HG03025 (cell line): ENCODE data around the gene ALPL.

Source experiments
- ATAC-seq: cut with Tn5 transposase; IDR thresholded peaks from one replicate; pipeline ENCODE4 v1.9.1; 2021; ENCODE audit warnings: mild to moderate bottlenecking, moderate library complexity; ENCODE audit not compliant: unreplicated experiment, low FRiP score

ALPL gene

GRCh38 chr1:21613072-21613867, 104.0 kb downstream of the ALPL start:
- ATAC-seq, result no peak

GRCh38 chr1:21614419-21615115, 105.3 kb downstream of the ALPL start:
- ATAC-seq, result no peak

GRCh38 chr1:21616372-21616771, 107.1 kb downstream of the ALPL start:
- no peak for ATAC-seq

DNA sequence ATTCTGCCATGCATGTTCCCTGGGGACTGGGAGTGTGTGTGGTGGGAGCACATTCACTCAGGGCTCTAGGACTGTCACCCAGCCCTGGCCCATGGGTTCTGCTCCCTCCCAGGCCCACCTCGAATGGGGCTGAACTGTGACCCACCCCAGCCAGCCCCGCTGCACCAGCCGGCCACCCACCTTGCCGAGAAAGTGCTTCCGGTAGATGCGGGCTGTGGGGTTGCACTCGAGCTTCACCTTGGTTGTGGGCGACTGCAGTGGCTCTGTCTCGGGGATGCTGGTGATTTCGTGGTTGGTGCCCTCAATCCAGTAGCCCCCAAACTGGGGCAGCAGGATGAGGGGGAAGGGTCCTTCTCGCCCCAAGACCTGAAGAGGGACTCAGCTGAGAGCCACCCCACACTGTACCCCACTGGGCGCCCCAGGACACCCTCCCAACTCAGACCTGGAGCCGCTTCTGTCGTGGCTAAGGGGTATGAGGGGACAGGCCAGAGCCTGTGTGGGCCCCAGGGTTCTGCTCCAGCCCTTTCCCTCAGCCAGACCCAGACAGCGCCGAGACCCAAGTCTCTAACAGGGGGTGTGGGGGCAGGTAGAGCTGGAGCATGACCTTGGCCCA, 108.0 kb downstream of the ALPL start:
- no peak for ATAC-seq

DNA sequence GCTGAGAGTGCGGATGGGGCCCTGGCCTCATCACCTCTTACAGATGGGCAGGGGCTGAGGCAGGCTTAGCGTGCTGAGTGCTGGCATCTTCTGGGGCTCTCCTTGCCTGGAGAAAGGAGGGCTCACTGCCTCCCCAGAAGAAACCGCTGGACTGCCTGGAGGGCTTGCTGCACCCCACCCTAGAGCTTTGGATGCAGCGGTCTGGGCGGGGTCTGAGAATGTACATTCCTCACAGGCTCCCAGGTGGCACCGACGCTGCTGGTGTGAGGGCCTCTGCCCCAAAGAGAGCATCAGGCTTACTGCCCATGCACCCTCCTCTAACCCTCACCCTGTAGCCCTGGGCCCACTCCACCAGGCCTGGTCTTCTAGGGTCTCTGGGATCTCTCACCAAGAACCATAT, 108.8 kb downstream of the ALPL start:
- ATAC-seq, result no peak

GRCh38 chr1:21618561-21619374, 109.5 kb downstream of the ALPL start:
- no peak for ATAC-seq

- ATAC-seq, result no peak
Measured at GRCh38 chr1:21619375-21619947, 110.2 kb downstream of the ALPL start.

DNA sequence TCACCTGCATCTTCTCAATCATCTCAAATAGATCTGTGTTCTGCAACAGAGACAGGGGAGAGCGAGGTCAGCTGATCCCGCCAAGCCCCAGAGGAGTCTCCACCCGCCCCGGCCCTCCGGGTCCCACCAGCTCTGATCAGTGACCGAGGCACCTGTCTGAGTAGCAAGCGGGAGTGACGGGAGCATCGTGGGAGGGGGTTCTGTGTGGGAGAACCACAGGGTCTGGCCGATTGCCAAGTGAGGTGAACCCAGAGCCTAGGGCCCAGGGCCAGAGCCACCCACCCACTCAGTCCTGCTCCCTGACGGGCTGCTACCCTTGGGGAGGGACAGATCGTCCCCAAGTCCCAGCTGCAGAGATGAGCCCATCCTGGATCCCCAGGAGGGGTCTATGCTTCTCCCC, 110.8 kb downstream of the ALPL start:
- no peak for ATAC-seq

DNA sequence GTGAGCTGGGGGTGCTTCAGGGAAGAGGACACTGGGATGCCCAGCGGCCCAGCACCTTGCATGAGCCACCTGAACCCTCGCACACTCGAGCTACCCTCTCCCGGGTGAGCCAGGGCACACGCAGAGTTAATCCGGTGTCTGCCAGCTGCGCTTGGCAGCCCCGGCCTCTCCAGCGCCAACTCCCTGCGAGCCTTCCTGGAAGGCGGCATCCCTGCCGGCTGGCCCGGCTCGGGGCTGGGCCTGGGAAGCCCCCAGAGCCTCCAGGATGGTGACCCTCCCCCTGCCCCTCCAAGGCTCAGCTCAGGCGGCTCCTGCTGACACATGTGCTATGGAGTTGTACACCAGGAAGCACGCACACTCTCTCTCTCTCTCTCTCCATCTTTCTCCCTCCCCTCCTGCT, 111.3 kb downstream of the ALPL start:
- no peak for ATAC-seq

DNA sequence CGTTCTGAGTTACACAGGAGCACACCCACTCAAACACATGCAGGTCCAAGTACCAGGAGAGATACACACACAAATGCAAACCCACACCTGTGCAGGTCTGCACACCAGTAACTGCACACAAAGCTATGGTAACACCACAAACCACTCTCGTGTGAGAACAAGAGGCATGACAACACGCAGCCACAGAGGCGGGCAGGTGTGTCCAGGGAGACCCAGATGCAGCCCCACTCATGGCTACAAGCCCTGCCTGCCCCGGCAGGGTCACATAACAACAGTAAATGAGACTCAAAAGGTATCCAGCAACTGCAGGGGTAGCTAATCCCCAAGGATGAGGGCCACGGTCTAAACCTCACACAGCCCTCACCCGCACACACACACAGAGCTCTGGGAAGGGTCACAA, 111.8 kb downstream of the ALPL start:
- no peak for ATAC-seq

DNA sequence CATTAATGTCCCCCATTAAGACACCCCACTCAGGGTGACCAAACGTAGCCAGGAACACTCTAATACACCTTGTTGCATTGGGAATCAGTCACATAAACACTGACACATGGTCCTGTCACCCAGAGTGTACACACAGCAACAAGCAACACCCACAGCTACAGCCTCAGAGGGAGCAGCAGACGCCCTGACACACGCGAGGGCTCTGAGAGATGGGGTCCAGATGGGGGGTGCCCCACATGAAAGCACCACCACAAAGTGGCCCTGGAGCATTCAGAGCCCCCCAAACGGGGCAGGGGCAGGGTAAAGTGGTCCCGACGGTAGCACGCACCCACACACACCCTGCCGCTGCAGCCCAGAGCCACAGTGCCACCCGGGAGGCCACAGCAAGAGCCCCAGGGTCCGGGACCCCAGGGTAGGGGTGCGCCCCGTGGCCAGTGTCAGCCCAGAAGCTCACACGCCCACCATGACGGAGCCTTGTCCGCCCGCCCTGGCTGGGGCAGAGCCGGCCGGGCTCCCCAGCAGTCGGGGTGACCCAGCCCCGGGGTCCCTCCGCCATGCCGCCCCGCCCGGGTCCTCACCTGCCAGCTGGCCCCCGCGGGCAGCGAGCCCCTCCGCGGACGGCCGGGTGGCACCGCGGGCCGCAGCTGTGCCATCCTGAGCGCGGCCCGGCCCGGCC, 112.7 kb downstream of the ALPL start:
- no peak for ATAC-seq

DNA sequence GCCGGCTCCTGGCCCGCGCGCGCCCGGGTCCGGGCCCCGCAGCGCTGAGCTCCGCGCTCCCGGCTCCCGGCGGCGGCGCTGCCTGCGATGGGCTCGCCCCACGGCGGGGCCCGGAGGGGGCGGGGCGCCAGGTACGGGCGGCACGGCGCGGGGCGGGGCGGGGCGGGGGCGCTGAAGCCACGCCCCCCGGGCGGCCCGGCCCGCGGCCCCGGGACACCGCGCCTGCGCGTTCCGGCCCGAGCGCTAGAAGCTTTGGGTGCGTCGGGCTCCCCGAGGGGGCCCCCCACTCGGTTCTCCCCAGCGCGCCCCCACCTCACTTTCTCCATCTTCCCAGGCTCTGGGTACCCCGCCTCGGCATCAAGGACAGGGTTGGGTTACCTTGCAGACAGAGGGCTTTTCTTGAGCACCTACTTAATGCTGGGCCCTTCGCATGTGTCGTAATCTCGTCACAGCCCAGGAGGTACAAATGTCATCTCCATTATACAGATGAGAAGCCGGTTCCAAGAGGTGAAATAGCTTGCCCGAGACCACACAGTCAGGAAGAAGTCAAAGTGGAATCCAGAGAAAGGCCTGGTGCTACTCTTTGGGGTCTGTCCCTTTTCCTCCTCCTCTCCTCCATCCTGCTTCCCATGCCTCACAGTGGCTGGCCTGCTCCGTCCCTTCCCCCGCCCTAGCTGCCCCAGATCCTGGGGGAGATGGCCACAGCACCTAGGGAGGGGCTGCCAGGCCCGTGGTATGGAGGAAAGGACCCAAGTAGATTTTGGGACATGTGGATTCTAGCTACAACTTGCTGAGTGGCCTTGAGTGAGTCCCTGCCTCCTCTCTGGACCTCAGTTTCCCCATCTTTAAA, 113.5 kb downstream of the ALPL start:
- no peak for ATAC-seq

GRCh38 chr1:21623410-21623961, 114.3 kb downstream of the ALPL start:
- no peak for ATAC-seq

- no peak for ATAC-seq
Measured at GRCh38 chr1:21624571-21625389, 115.6 kb downstream of the ALPL start.

- ATAC-seq, result no peak
Measured at GRCh38 chr1:21625390-21626190, 116.4 kb downstream of the ALPL start.

DNA sequence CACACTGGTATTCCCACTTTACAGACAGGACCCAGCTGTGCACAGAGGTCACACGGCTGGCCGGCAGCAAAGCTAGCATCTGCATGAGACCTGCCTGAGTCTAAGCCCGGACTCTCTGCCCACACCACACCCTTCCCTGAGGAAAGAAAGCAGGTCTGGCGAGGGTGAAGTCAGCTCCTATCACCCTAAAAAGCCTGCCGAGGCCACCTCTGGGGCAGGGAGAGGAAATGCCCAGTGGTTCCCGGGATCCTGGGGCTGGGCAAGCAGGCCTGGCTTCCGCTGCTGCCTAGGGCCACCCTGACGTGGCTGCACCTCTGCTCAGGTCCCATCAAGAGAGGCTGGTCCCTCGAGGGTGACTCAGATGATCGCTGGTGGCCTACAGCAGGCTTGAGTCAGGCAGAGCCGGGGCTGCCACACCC, 117.7 kb downstream of the ALPL start:
- ATAC-seq, result no peak
